HCT116 (cell line): ENCODE data around the gene GJA9. TPM values are rescaled to one million over a fixed set of nuclear protein-coding genes. Genes with fewer than 3 reads are reported as not detected.

Source experiments
- total RNA-seq: library from RNA; stranded (reverse); gene quantifications from one replicate; pipeline ENCODE4 v1.2.1, GENCODE V29; 2021; ENCODE audit not compliant: unreplicated experiment

GJA9 gene
- total RNA-seq, 1 experiment from 2014 or later: not detected

Other genes with a start within 250 kb of the GJA9 start
- 11.7 TPM for gene RRAGC, start 21.8 kb downstream of the GJA9 start, total RNA-seq
- 40.2 TPM for gene MYCBP, start 8.2 kb downstream of the GJA9 start, total RNA-seq
- gene RHBDL2, start 60.2 kb upstream of the GJA9 start, total RNA-seq: not detected
- 60.0 TPM for gene AKIRIN1, start 109.7 kb upstream of the GJA9 start, total RNA-seq
- gene NDUFS5, start 144.8 kb upstream of the GJA9 start, total RNA-seq: 263 TPM